Endothelial cell of umbilical vein (primary cell): Measurements from ENCODE around the gene TCEANC. TPM values are rescaled to one million over a fixed set of nuclear protein-coding genes. Genes with fewer than 3 reads are reported as not detected.

Experiments
- BruUV-seq: library from RNA; stranded (reverse); fragments of 400-500 nt; replicated peaks from 2 replicates; lab custom pipeline; 2021; lab: Mats Ljungman, UMichigan
- CTCF ChIA-PET: fragments of 300-600, 350-600 bp; sonication (Branson Sonifier 250); formaldehyde crosslinking; loops from one replicate; lab custom pipeline; 2021; ENCODE audit warnings: antibody characterized with exemption, inconsistent platforms; lab: Charles Lee
- POLR2A ChIA-PET: fragments of 300-600, 350-600 bp; sonication (Branson Sonifier 250); formaldehyde crosslinking; loops from one replicate; lab custom pipeline; 2021; ENCODE audit warnings: antibody characterized with exemption, inconsistent platforms; lab: Charles Lee
- DNase-seq: peaks from one replicate; pipeline ENCODE4 v3.0.0-alpha.2; 2011; ENCODE audit warnings: low read depth, low spot score
- FAIRE-seq: peaks from 2 replicates; lab custom pipeline; 2011; peaks lifted over from hg19 to GRCh38; lab: Jason Lieb, UNC
- H2AFZ ChIP-seq: 2 replicates; pipeline ENCODE4 v1.6.0; 2012; ENCODE audit warnings: low read depth, low read length, control low read depth, inconsistent platforms
- H3K27ac ChIP-seq: 2 replicates; pipeline ENCODE4 v1.5.1; 2011; ENCODE audit warnings: low read depth, mild to moderate bottlenecking, control low read depth, low read length, moderate library complexity; ENCODE audit not compliant: insufficient read depth
- H3K27me3 ChIP-seq, 2 experiments: 2 replicates each; pipeline versions ENCODE4 v1.6.0 to v1.6.1; 2011; ENCODE audit warnings: low read length in 2 of 2, mixed read lengths in 1 of 2; ENCODE audit not compliant: control insufficient read depth in 2 of 2, insufficient read depth in 2 of 2
- H3K36me3 ChIP-seq, 2 experiments: 2 replicates in 1 of 2; 3 replicates in 1 of 2; pipeline ENCODE4 v1.5.1; 2011; ENCODE audit warnings: low read length in 2 of 2, mild to moderate bottlenecking in 1 of 2, moderate library complexity in 1 of 2; ENCODE audit not compliant: control insufficient read depth in 2 of 2, insufficient read depth in 2 of 2; ENCODE audit errors: extremely low read depth in 1 of 2
- H3K4me1 ChIP-seq: 3 replicates; pipeline ENCODE4 v1.5.1; 2011; ENCODE audit warnings: mild to moderate bottlenecking, low read length; ENCODE audit not compliant: control insufficient read depth, insufficient read depth; ENCODE audit errors: extremely low read depth
- H3K4me2 ChIP-seq: 2 replicates; pipeline ENCODE4 v1.6.1; 2011; ENCODE audit warnings: low read length, control low read depth, mixed read lengths; ENCODE audit not compliant: insufficient read depth
- H3K4me3 ChIP-seq, 3 experiments: fragments of 200-600 bp in 1 of 3; sonication (generic), shearing (Covaris generic) in 1 of 3; replicated peaks in 1 of 3; 2 replicates each; pipeline ENCODE4 v1.5.1; 2011 to 2016; ENCODE audit warnings: control low read depth in 3 of 3, low read length in 3 of 3, mild to moderate bottlenecking in 2 of 3, inconsistent platforms in 1 of 3, low read depth in 1 of 3, moderate library complexity in 1 of 3; ENCODE audit not compliant: insufficient read depth in 1 of 3
- H3K79me2 ChIP-seq: 2 replicates; pipeline ENCODE4 v1.6.0; 2012; ENCODE audit warnings: low read length, inconsistent platforms; ENCODE audit not compliant: control insufficient read depth, insufficient read depth
- H3K9ac ChIP-seq: replicated peaks from 2 replicates; pipeline ENCODE3; 2011; ENCODE audit warnings: low read length, control low read depth; ENCODE audit not compliant: insufficient read depth; ENCODE audit errors: extremely low read depth
- H3K9me1 ChIP-seq: replicated peaks from 3 replicates; pipeline ENCODE4 v1.6.0; 2011; ENCODE audit warnings: mild to moderate bottlenecking, low read length; ENCODE audit not compliant: control insufficient read depth, insufficient read depth; ENCODE audit errors: extremely low read depth
- H3K9me3 ChIP-seq: replicated peaks from 2 replicates; pipeline ENCODE4 v1.5.1; 2012; ENCODE audit warnings: low read length, inconsistent platforms; ENCODE audit not compliant: control insufficient read depth, insufficient read depth
- H4K20me1 ChIP-seq: replicated peaks from 2 replicates; pipeline ENCODE3; 2011; ENCODE audit warnings: mild to moderate bottlenecking, low read length; ENCODE audit not compliant: control insufficient read depth, insufficient read depth; ENCODE audit errors: extremely low read depth
- CTCF ChIP-seq, 2 donors: IDR thresholded peaks; 1 replicate in 1 of 2; 2 replicates in 1 of 2; pipeline ENCODE4 v1.5.1; 2011; ENCODE audit warnings: low read length in 2 of 2, mild to moderate bottlenecking in 2 of 2, moderate library complexity in 2 of 2, control low read depth in 1 of 2, inconsistent platforms in 1 of 2, low read depth in 1 of 2; ENCODE audit not compliant: insufficient read depth in 1 of 2; ENCODE audit errors: extremely low read depth in 1 of 2
- EZH2 ChIP-seq: IDR thresholded peaks from 2 replicates; pipeline ENCODE4 v1.6.1; 2012; ENCODE audit warnings: borderline replicate concordance, low read depth, mild to moderate bottlenecking, moderate library complexity, low read length, inconsistent platforms; ENCODE audit not compliant: severe bottlenecking
- FOS ChIP-seq: IDR thresholded peaks from 2 replicates; pipeline ENCODE4 v1.6.1; 2011; ENCODE audit warnings: mild to moderate bottlenecking, low read length, moderate library complexity, borderline replicate concordance; ENCODE audit not compliant: insufficient read depth
- GATA2 ChIP-seq: IDR thresholded peaks from 2 replicates; pipeline ENCODE4 v1.7.0; 2011; ENCODE audit warnings: low read depth, mild to moderate bottlenecking, moderate library complexity, mixed read lengths, low read length; ENCODE audit not compliant: insufficient read length, insufficient read depth
- JUN ChIP-seq: IDR thresholded peaks from 2 replicates; pipeline ENCODE4 v1.6.1; 2011; ENCODE audit warnings: borderline replicate concordance, low read depth; ENCODE audit not compliant: insufficient read length, insufficient read depth
- MAX ChIP-seq: IDR thresholded peaks from 2 replicates; pipeline ENCODE4 v1.6.1; 2011; ENCODE audit not compliant: insufficient read depth, insufficient read length
- MYC ChIP-seq: IDR thresholded peaks from one replicate; pipeline ENCODE4 v1.6.1; 2011; ENCODE audit warnings: mild to moderate bottlenecking, low read depth, low read length
- POLR2A ChIP-seq: IDR thresholded peaks from 2 replicates; pipeline ENCODE4 v1.6.1; 2012; ENCODE audit warnings: low read depth, mild to moderate bottlenecking, control low read depth, low read length
- POLR2AphosphoS5 ChIP-seq: IDR thresholded peaks from 2 replicates; pipeline ENCODE4 v1.6.1; 2012; ENCODE audit warnings: low read depth, mild to moderate bottlenecking, control low read depth, low read length, moderate library complexity; ENCODE audit not compliant: insufficient read depth
- dilution Hi-C: fragments of 300-500 bp; cut with MboI; formaldehyde crosslinking; loops from one replicate; pipeline ENCODE4 v1.15.0; 2019; ENCODE audit warnings: low sequenced_read_pairs; ENCODE audit not compliant: extremely low pct_ligation_motif_present
- intact Hi-C: fragments of 100-400 bp; cut with micrococcal nuclease; formaldehyde crosslinking; loops from one replicate; pipeline ENCODE4 v1.10.0; 2022
- polyA plus RNA-seq, 4 experiments: library from polyadenylated mRNA; depleted of rRNA in 3 of 4; stranded (reverse) in 3 of 4; unstranded in 1 of 4; fragments of >200 nt; gene quantifications; 2 replicates each; pipeline versions ENCODE4 v1.2.1 to v1.2.3, GENCODE V29; 2011 to 2012; ENCODE audit warnings: missing spikeins in 1 of 4
- total RNA-seq: library from RNA; stranded (reverse); gene quantifications from 2 replicates; pipeline ENCODE4 v1.2.3, GENCODE V29; 2021

TCEANC gene
- total and polyA plus RNA-seq, 2 donors (not counting 3 experiments of a cell fraction or from before 2014, with no cell fraction given), result 0.32 to 0.75 TPM

- BruUV-seq, result no TSS peak
- Histone ChIP-seq H3K27ac (no peak overlapping the region), H3K9me3 (no peaks in the 10 kb centered on the region), H3K4me3 (no peak overlapping the region), H4K20me1 (no peaks in the 10 kb centered on the region), H3K4me1 (peaks cover 10% of the 10 kb centered on the region), H2AFZ (no peak overlapping the region), H3K9ac (no peak overlapping the region), H3K9me1 (no peaks in the 10 kb centered on the region), H3K27me3 (no peaks in the 10 kb centered on the region), H3K79me2 (peaks cover 34% of the 10 kb centered on the region), H3K36me3 (no peaks in the 10 kb centered on the region), H3K4me2 (no peak overlapping the region)
- FAIRE-seq (no peak), DNase-seq (no peak)
- TF ChIP-seq CTCF (IDR thresholded peaks at IDR 0.05; ENCODE audit: extremely low read depth in 1 of 2, insufficient read depth in 1 of 2, low read depth in 1 of 2, low read length in 2 of 2), result no peak
- TF ChIP-seq MYC, result no peak
- TF ChIP-seq POLR2AphosphoS5, result no peak
- no peak for TF ChIP-seq POLR2A
- no peak for TF ChIP-seq MAX
- TF ChIP-seq FOS, result no peak
- TF ChIP-seq EZH2, result no peak
- no peak for TF ChIP-seq JUN
- TF ChIP-seq GATA2, result no peak
- POLR2A ChIA-PET, result no interaction called here
- CTCF ChIA-PET, result no interaction called here
- dilution Hi-C loops, result no loop called here
- intact Hi-C loops, result no loop called here
These were observed 50.6 kb downstream of the TCEANC start for GRCh38 chrX:13703589-13703988.
